ENCODE measurements around the gene LEMD3.

DNA sequence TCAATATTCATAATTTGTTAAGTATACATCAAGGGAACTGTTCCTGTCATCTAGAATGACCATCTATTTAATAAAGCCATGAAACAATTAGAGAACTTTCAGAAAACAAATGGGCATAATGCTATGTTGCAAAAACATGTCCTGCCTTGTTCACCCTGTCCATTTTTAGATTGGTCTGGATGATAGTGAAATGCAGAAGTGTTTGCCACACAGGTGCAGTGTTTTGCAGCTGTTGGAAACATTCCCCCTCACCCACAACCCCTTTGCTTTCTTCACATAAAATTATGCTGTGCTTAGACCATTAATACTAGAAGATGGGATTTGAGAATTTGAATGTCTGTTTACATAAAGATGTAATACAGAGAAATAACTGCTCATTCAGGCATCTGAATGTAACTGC, 36.5 kb downstream of the LEMD3 start:
- TF ChIP-seq POLR2A (IDR thresholded peaks at IDR 0.05), result no peak
- TF ChIP-seq, protein P1, sequence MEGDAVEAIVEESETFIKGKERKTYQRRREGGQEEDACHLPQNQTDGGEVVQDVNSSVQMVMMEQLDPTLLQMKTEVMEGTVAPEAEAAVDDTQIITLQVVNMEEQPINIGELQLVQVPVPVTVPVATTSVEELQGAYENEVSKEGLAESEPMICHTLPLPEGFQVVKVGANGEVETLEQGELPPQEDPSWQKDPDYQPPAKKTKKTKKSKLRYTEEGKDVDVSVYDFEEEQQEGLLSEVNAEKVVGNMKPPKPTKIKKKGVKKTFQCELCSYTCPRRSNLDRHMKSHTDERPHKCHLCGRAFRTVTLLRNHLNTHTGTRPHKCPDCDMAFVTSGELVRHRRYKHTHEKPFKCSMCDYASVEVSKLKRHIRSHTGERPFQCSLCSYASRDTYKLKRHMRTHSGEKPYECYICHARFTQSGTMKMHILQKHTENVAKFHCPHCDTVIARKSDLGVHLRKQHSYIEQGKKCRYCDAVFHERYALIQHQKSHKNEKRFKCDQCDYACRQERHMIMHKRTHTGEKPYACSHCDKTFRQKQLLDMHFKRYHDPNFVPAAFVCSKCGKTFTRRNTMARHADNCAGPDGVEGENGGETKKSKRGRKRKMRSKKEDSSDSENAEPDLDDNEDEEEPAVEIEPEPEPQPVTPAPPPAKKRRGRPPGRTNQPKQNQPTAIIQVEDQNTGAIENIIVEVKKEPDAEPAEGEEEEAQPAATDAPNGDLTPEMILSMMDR (IDR thresholded peaks at IDR 0.05), result no peak
